ENCODE results near the gene TRABD2B. TPM values are rescaled to one million over a fixed set of nuclear protein-coding genes. Genes with fewer than 3 reads are reported as not detected.

TRABD2B gene
- total and polyA plus RNA-seq, 8 donors: 0.99 to 5.2 (median 3.3) TPM

DNA sequence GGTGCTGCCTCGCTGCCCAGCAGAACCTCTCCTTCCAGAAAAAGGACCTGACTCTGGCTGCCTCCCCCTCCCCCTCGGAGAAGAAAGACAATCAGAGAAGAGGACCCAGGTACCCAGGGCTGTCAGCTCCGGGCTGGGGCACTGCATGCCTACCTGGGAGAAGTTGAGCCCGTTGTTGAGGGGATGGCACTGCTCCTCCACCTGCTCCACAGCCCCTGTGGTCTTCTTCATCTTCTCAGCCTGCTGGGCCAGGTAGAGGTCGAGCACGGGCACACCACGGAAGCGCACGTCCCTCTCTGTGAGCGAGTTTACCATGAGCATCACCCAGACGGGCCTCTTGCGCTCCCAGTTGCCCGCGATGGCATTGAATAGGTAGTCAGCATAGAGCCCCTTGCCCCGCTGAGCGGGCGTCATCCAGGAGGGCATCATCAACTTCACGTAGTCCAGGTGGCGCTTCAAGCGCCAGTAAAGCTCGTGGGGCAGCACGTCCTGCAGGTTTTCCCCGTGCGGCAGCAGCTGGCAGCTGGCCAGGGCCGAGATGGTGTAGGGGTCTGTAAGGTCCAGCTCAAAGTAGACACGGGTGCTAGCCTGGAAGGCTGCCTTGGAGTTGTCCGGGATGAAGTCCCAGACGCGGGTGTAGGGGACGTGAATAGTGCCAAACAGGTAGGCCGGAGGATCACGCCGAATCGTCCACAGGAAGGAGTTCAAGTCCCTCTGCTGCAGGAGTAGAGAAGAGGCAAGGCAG is 3.1 kb downstream of the TRABD2B start:
- Histone ChIP-seq H3K36me3 (no peaks in the 10 kb centered on the region), H3K4me1 (peaks cover 2 to 17% of the 10 kb centered on the region in 2 donors), H3K27me3 (peaks cover 21 to 79% of the 10 kb centered on the region in 2 donors), H3K4me3 (no peak overlapping the region), H3K9me3 (no peaks in the 10 kb centered on the region), H3K27ac (no peak overlapping the region)
- intact Hi-C loops (cut with DNase I): no loop called here
- TF ChIP-seq, protein P1, sequence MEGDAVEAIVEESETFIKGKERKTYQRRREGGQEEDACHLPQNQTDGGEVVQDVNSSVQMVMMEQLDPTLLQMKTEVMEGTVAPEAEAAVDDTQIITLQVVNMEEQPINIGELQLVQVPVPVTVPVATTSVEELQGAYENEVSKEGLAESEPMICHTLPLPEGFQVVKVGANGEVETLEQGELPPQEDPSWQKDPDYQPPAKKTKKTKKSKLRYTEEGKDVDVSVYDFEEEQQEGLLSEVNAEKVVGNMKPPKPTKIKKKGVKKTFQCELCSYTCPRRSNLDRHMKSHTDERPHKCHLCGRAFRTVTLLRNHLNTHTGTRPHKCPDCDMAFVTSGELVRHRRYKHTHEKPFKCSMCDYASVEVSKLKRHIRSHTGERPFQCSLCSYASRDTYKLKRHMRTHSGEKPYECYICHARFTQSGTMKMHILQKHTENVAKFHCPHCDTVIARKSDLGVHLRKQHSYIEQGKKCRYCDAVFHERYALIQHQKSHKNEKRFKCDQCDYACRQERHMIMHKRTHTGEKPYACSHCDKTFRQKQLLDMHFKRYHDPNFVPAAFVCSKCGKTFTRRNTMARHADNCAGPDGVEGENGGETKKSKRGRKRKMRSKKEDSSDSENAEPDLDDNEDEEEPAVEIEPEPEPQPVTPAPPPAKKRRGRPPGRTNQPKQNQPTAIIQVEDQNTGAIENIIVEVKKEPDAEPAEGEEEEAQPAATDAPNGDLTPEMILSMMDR (IDR thresholded peaks at IDR 0.05): no peak
- DNase-seq (peak in 1 of 4 donors; percentile 78), ATAC-seq (no peak)

- peaks cover 21 to 75% of the 10 kb centered on the region in 2 donors for H3K27me3 ChIP-seq
- intact Hi-C loops (cut with DNase I): no loop called here
- H3K9me3 ChIP-seq: no peaks in the 10 kb centered on the region
- TF ChIP-seq, protein P1 (IDR thresholded peaks at IDR 0.05): no peak
- no peaks in the 10 kb centered on the region for H3K36me3 ChIP-seq
- no peak overlapping the region for H3K27ac ChIP-seq
- peaks cover 2 to 17% of the 10 kb centered on the region in 2 donors for H3K4me1 ChIP-seq
- no peak overlapping the region for H3K4me3 ChIP-seq
- ATAC-seq (no peak), DNase-seq (no peak)
These were observed 3.8 kb downstream of the TRABD2B start for GRCh38 chr1:47993416-47993740.

DNA sequence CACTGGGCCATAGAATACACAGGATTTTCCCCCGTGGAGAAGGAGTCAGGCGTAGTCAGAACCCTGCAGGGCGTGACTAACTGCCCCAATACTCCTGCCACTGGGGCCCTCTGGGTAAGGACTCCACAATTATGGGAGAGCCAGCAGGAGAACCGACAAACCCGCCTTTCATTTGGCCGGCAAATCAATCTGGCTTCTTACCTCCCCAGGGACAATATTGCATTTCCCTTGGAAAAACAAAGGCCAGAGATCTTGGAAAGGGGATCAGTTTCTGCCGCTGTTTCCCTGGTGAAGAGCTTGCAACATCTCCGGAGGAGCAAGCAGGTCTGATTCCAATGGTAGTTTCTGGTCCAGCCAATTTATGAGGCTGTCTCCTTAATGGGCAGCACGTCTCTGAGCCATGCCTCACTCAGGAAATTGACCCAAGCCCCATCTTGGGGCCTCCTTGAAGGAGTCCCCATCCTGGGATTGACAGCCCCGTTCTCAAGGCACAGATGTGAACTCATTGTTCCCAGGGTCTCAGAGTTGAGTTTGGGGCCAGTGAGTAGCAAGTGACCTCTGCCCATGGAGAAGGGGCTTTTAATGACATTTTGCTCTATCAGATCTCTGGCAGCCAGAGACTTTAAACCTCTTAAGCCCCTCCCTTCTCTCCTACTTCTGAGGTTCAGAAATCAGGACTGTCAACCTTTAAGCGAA is 4.3 kb downstream of the TRABD2B start:
- H3K4me3 ChIP-seq: no peak overlapping the region
- H3K4me1 ChIP-seq: peaks cover 2 to 15% of the 10 kb centered on the region in 2 donors
- no peak for DNase-seq
- H3K27me3 ChIP-seq: peaks cover 18 to 75% of the 10 kb centered on the region in 2 donors
- no peak for ATAC-seq
- TF ChIP-seq, protein P1 (IDR thresholded peaks at IDR 0.05): no peak
- intact Hi-C loops (cut with DNase I): no loop called here
- no peaks in the 10 kb centered on the region for H3K36me3 ChIP-seq
- H3K9me3 ChIP-seq: no peaks in the 10 kb centered on the region
- no peak overlapping the region for H3K27ac ChIP-seq

GRCh38 chr1:47991673-47992072 is 5.5 kb downstream of the TRABD2B start:
- DNase-seq (no peak), ATAC-seq (no peak)
- Histone ChIP-seq H3K27me3 (peaks cover 12 to 76% of the 10 kb centered on the region in 2 donors), H3K4me3 (no peak overlapping the region), H3K4me1 (peaks cover 0 to 6% of the 10 kb centered on the region in 2 donors), H3K27ac (no peak overlapping the region), H3K36me3 (no peaks in the 10 kb centered on the region), H3K9me3 (no peaks in the 10 kb centered on the region)
- TF ChIP-seq, protein P1 (IDR thresholded peaks at IDR 0.05): no peak
- intact Hi-C loops (cut with DNase I): no loop called here

DNA sequence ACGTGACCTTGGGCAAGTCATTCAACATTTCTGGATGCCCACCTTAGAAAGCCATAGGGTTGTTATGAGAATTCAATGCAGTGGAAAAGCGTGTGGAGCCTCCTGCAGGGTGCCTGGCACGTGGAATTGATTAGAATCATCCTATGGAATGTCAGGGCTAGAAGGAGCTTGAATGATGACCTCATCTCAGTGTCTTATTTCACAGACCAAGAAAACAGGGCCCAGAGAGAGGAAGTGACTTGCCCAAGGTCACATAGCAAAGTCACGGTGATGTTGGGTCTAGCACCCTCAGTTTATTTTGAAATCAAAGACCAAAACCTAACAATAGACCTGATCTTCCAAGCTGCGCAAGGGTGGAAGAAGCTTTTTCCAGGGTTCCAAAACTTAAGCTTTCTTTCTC is 6.0 kb downstream of the TRABD2B start:
- no peaks in the 10 kb centered on the region for H3K9me3 ChIP-seq
- no peak for DNase-seq
- peaks cover under 1 to 3% of the 10 kb centered on the region in 2 donors for H3K4me1 ChIP-seq
- no peak overlapping the region for H3K27ac ChIP-seq
- TF ChIP-seq, protein P1 (IDR thresholded peaks at IDR 0.05): no peak
- intact Hi-C loops (cut with DNase I): no loop called here
- H3K4me3 ChIP-seq: no peak overlapping the region
- no peak for ATAC-seq
- peaks cover 7 to 76% of the 10 kb centered on the region in 2 donors for H3K27me3 ChIP-seq
- H3K36me3 ChIP-seq: no peaks in the 10 kb centered on the region
